SK-N-MC (cell line): ENCODE results near the gene SLC25A4.
A peak's percentile ranks its signal among the peaks of the same experiment; 100 is the strongest.

Experiments
- DNase-seq: peaks from one replicate; pipeline ENCODE4 v3.0.0-alpha.2; 2011; ENCODE audit warnings: low read depth, low spot score
- H3K27ac ChIP-seq: fragments of 200-600 bp; sonication (generic); 2 replicates; pipeline ENCODE4 v1.5.1; 2016; ENCODE audit warnings: mixed run types
- H3K36me3 ChIP-seq: fragments of 200-600 bp; sonication (generic); 2 replicates; pipeline ENCODE4 v1.6.1; 2017; ENCODE audit warnings: antibody characterized with exemption, low read length, mixed read lengths; ENCODE audit not compliant: insufficient read depth
- H3K4me3 ChIP-seq: fragments of 200-600 bp; sonication (generic); 2 replicates; pipeline ENCODE4 v1.5.1; 2016
- H3K9ac ChIP-seq: fragments of 200-600 bp; sonication (generic); 2 replicates; pipeline ENCODE4 v1.8.0; 2017; ENCODE audit warnings: mixed run types, mixed read lengths; ENCODE audit not compliant: insufficient read length
- H3K9me3 ChIP-seq: fragments of 200-600 bp; sonication (generic); 2 replicates; pipeline ENCODE4 v1.6.1; 2017; ENCODE audit warnings: low read depth, mild to moderate bottlenecking, antibody characterized with exemption, low read length, moderate library complexity, mixed read lengths
- EZH2 ChIP-seq: fragments of 200-600 bp; sonication (generic); IDR thresholded peaks from one replicate; pipeline ENCODE4 v1.6.1; 2017; ENCODE audit warnings: antibody characterized with exemption
- FOXP2 ChIP-seq: optimal IDR thresholded peaks from 2 replicates; pipeline ENCODE3; 2011; ENCODE audit warnings: mild to moderate bottlenecking, moderate library complexity; ENCODE audit not compliant: insufficient read depth; ENCODE audit errors: extremely low read length, control extremely low read depth
- POLR2AphosphoS5 ChIP-seq: IDR thresholded peaks from 2 replicates; pipeline ENCODE4 v1.6.1; 2012; ENCODE audit warnings: mild to moderate bottlenecking, low read depth, low read length, borderline replicate concordance

Gene SLC25A4

GRCh38 chr4:185145572-185145971, 2.5 kb downstream of the SLC25A4 start:
- no peak overlapping the region for H3K27ac ChIP-seq
- H3K36me3 ChIP-seq: peaks cover 9% of the 10 kb centered on the region; the same call in 1 of the 2 replicates
- H3K9me3 ChIP-seq: no peaks in the 10 kb centered on the region
- TF ChIP-seq FOXP2 (no peak), EZH2 (no peak), POLR2AphosphoS5 (no peak)
- DNase-seq: no peak
- H3K4me3 ChIP-seq: no peak overlapping the region
- no peak overlapping the region for H3K9ac ChIP-seq

- DNase-seq: no peak
- peaks cover 22% of the 10 kb centered on the region for H3K36me3 ChIP-seq
- H3K27ac ChIP-seq: no peak overlapping the region
- TF ChIP-seq EZH2 (no peak), FOXP2 (no peak), POLR2AphosphoS5 (no peak)
- H3K9ac ChIP-seq: no peak overlapping the region
- H3K9me3 ChIP-seq: no peaks in the 10 kb centered on the region
- no peak overlapping the region for H3K4me3 ChIP-seq
Measured at GRCh38 chr4:185149392-185149791, 6.3 kb downstream of the SLC25A4 start.

DNA sequence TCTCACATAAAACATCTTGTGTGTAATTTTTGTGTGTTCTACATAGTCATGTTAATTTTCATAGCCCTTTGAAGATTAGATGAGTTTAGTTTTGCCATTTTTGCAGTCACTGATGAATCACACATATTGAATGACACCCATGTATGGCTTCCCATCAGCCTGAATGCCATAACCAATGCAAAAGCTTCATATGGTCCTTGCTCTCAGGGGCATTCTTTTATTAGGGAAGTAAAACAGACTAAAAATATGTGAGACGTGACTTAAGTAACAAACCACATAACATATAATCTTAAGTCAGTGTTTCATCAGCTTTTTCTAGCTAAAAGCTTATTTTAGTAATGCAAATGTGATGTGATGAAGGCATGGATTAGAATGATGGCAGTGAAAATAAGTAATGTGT, 8.2 kb downstream of the SLC25A4 start:
- no peak for DNase-seq
- no peak overlapping the region for H3K4me3 ChIP-seq

GRCh38 chr4:185165605-185166063, 22.6 kb downstream of the SLC25A4 start:
- TF ChIP-seq EZH2 (no peak), FOXP2 (no peak), POLR2AphosphoS5 (no peak)
- peaks cover 47% of the 10 kb centered on the region for H3K36me3 ChIP-seq
- H3K9ac ChIP-seq: no peak overlapping the region
- H3K9me3 ChIP-seq: no peaks in the 10 kb centered on the region
- DNase-seq: no peak
- H3K4me3 ChIP-seq: no peak overlapping the region
- no peak overlapping the region for H3K27ac ChIP-seq

More for the DNA sequence above, 8.2 kb downstream of the SLC25A4 start:
- no peak overlapping the region for H3K9ac ChIP-seq
- H3K36me3 ChIP-seq: peaks cover 22% of the 10 kb centered on the region
- no peak overlapping the region for H3K27ac ChIP-seq
- H3K9me3 ChIP-seq: no peaks in the 10 kb centered on the region
- TF ChIP-seq FOXP2: no peak
- TF ChIP-seq EZH2: no peak
- TF ChIP-seq POLR2AphosphoS5: no peak

- Histone ChIP-seq H3K4me3 (no peak overlapping the region), H3K27ac (no peak overlapping the region), H3K9me3 (no peaks in the 10 kb centered on the region), H3K36me3 (peaks cover 43% of the 10 kb centered on the region), H3K9ac (no peak overlapping the region)
- no peak for DNase-seq
- TF ChIP-seq FOXP2 (no peak), POLR2AphosphoS5 (no peak), EZH2 (no peak)
Measured at GRCh38 chr4:185167234-185167633, 24.2 kb downstream of the SLC25A4 start.

- Histone ChIP-seq H3K9ac (no peak overlapping the region), H3K4me3 (no peak overlapping the region), H3K27ac (no peak overlapping the region), H3K9me3 (no peaks in the 10 kb centered on the region), H3K36me3 (peaks cover 57% of the 10 kb centered on the region)
- TF ChIP-seq POLR2AphosphoS5 (no peak), FOXP2 (no peak), EZH2 (no peak)
- no peak for DNase-seq
Measured at GRCh38 chr4:185171373-185172071, 28.5 kb downstream of the SLC25A4 start.

DNA sequence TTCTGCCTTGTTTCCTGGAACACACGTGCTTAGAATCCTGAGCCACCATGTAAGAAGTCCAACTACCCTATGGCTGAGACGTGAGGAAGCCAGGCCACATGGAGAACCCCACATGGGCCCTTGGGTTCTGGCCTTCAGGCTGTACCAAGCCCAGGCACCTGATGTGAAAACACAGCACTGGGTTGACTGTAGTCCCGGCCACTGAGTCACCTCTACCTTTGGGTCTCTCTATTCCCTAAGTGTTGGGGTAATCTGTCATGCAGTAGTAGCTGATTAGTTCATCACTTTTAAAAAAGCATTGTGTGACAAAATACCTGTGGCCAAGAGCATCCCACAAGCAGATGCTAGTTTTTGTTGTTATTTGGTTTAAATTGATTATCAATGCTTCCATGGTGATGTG, 36.4 kb downstream of the SLC25A4 start:
- Histone ChIP-seq H3K9me3 (no peaks in the 10 kb centered on the region), H3K27ac (no peak overlapping the region), H3K36me3 (peaks cover 14% of the 10 kb centered on the region), H3K4me3 (no peak overlapping the region), H3K9ac (no peak overlapping the region)
- TF ChIP-seq EZH2: no peak
- no peak for TF ChIP-seq FOXP2
- TF ChIP-seq POLR2AphosphoS5: no peak
- DNase-seq: no peak

GRCh38 chr4:185182239-185182638, 39.2 kb downstream of the SLC25A4 start:
- no peaks in the 10 kb centered on the region for H3K9me3 ChIP-seq
- H3K4me3 ChIP-seq: no peak overlapping the region
- no peak overlapping the region for H3K27ac ChIP-seq
- no peak for TF ChIP-seq FOXP2
- TF ChIP-seq POLR2AphosphoS5: no peak
- no peak for TF ChIP-seq EZH2
- no peak for DNase-seq
- no peak overlapping the region for H3K9ac ChIP-seq
- H3K36me3 ChIP-seq: peaks cover 6% of the 10 kb centered on the region

- peak overlapping the region; percentile 40; the same call in 1 of the 2 replicates for H3K27ac ChIP-seq
- H3K36me3 ChIP-seq: peaks cover 15% of the 10 kb centered on the region
Measured at GRCh38 chr4:185183622-185184281, 40.7 kb downstream of the SLC25A4 start.

More at GRCh38 chr4:185183622-185184281, 40.7 kb downstream of the SLC25A4 start:
- Histone ChIP-seq H3K9ac (no peak overlapping the region), H3K4me3 (no peak overlapping the region), H3K9me3 (no peaks in the 10 kb centered on the region)
- peak; percentile 88 for DNase-seq
- TF ChIP-seq FOXP2 (no peak), POLR2AphosphoS5 (peak; percentile 25; the same call in 1 of the 2 replicates)
